ENCODE data around the gene MAP3K1. TPM values are rescaled to one million over a fixed set of nuclear protein-coding genes. Genes with fewer than 3 reads are reported as not detected.

MAP3K1 gene
- total RNA-seq, 2 donors from 2014 or later = 31.7 to 40.6 TPM

Other genes with a start within 250 kb of the MAP3K1 start
- gene SETD9, start 94.0 kb downstream of the MAP3K1 start, total RNA-seq = 10 to 100 TPM; 10.7 to 20.3 TPM
- 10 to 100 TPM; 35.8 to 40.6 TPM for gene MIER3, start 136.6 kb downstream of the MAP3K1 start, total RNA-seq

Data from prostate gland (tissue), 2 donors.